Retinal pigment epithelial cell (primary cell): Measurements from ENCODE around the gene SCAF4.
A peak's percentile ranks its signal among the peaks of the same experiment; 100 is the strongest.

Experiments
- DNase-seq: peaks from one replicate; pipeline ENCODE4 v3.0.0-alpha.2; 2010; ENCODE audit warnings: low read depth
- H3K4me3 ChIP-seq: 2 replicates; pipeline ENCODE4 v1.5.1; 2011; ENCODE audit warnings: mild to moderate bottlenecking, low read length, control low read depth, moderate library complexity
- TF ChIP-seq, protein P1 (sequence below): conservative IDR thresholded peaks from 2 replicates; pipeline ENCODE4 v1.5.1; 2011; ENCODE audit warnings: low read depth, low read length, control low read depth, inconsistent platforms

SCAF4 gene

GRCh38 chr21:31683029-31683428 is 48.9 kb downstream of the SCAF4 start:
- TF ChIP-seq, protein P1, sequence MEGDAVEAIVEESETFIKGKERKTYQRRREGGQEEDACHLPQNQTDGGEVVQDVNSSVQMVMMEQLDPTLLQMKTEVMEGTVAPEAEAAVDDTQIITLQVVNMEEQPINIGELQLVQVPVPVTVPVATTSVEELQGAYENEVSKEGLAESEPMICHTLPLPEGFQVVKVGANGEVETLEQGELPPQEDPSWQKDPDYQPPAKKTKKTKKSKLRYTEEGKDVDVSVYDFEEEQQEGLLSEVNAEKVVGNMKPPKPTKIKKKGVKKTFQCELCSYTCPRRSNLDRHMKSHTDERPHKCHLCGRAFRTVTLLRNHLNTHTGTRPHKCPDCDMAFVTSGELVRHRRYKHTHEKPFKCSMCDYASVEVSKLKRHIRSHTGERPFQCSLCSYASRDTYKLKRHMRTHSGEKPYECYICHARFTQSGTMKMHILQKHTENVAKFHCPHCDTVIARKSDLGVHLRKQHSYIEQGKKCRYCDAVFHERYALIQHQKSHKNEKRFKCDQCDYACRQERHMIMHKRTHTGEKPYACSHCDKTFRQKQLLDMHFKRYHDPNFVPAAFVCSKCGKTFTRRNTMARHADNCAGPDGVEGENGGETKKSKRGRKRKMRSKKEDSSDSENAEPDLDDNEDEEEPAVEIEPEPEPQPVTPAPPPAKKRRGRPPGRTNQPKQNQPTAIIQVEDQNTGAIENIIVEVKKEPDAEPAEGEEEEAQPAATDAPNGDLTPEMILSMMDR = peak; percentile 23
- no peak for DNase-seq
- no peak overlapping the region for H3K4me3 ChIP-seq

DNA sequence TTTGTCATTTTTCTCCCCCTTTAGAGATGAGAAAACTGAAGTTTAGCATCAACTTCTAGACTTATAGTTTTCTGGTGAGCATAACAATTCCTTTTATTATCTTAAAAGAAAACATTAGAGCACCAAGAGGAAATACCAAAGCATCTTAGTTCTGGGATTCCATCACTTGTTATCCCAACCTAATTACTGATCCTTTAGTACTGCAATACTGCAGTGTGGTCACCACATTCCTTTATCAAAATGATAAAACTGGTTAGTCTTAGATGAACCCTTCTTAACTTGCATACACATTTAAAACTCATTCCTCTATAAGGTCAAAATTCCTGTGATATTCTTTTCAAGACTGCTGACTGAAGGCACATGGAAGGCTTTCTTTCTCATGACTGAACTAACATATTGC is 49.3 kb downstream of the SCAF4 start:
- no peak overlapping the region for H3K4me3 ChIP-seq
- TF ChIP-seq, protein P1 = no peak
- peak; percentile 53 for DNase-seq

GRCh38 chr21:31678478-31678877 is 53.4 kb downstream of the SCAF4 start:
- TF ChIP-seq, protein P1 = no peak
- H3K4me3 ChIP-seq = no peak overlapping the region
- no peak for DNase-seq

DNA sequence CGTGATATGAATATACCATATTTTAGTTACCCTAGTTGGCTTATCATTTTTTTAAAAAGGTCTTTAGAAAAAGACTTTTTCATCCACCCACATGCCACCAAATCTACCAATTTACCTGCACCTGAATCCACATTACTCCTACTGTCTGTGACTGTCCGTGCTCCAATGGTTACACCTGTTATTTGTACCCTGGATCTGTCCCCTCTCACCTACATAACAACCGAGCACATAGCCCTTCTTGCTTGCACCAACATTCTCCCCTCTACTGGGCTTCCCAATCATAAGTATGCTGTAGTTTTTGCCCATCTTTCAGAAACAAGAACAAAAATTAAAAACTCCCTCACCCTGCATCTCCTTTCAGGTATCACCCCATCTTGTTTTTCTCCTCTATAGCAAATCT is 54.9 kb downstream of the SCAF4 start:
- TF ChIP-seq, protein P1 = no peak
- no peak overlapping the region for H3K4me3 ChIP-seq
- DNase-seq = no peak

DNA sequence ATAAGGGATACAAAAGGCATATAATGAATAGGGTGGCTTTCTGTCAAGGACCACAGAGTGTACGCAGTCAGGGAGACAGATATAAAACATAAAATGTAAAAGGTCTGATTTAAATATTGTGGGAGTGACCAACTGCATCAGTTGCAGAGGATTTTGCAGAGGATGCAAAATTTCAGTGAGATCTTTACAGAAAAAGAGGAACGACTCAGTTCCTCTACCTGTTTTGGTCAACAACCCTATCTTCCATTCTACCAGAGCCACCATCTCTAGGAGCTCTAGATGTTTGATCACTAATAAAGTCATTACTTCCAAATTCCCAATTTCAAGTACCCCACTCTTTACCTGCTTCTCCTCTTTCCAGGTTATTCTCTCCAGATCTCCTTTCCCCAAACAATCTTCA is 56.0 kb downstream of the SCAF4 start:
- DNase-seq = no peak
- TF ChIP-seq, protein P1 = no peak
- H3K4me3 ChIP-seq = no peak overlapping the region

GRCh38 chr21:31675318-31675717 is 56.6 kb downstream of the SCAF4 start:
- no peak for DNase-seq
- TF ChIP-seq, protein P1 = no peak
- H3K4me3 ChIP-seq = no peak overlapping the region

DNA sequence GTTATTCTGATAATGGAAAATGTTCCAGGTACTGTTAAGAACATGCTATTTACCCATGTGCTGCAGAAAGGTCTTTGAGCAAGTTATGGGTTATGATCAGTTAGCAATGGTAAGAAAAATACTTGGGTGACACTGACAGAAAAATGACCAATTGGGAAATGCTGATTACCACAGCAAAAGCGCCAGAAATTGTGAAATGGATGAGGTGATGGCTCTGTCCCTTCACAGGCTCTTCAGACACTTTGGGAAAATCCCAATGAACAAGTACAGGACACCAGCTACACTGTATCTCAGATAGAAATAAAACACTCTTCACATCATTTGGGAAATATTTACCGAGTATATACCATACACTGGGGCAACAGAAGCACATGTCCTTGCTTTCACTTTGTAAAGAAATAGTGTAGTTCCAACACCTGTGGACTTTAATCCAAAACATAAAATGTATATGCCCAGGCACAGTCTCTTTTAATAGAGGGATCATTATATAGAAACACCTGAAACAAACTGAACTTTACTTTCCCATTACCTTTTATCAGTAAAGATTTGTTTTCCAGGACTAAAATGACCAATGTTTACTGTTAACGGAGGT is 58.5 kb downstream of the SCAF4 start:
- no peak overlapping the region for H3K4me3 ChIP-seq
- DNase-seq = no peak
- TF ChIP-seq, protein P1 = no peak
